Astrocyte of the cerebellum (primary cell): ENCODE measurements around the gene CCM2.
"Not testable (repeated sequence)": the region's sequence is repeated elsewhere in the genome, so short reads cannot be mapped to it uniquely, and the experiment has no call there.

Experiments used
- DNase-seq: peaks from one replicate; pipeline ENCODE4 v3.0.0-alpha.2; 2011; ENCODE audit warnings: low read depth
- H3K4me3 ChIP-seq: 2 replicates; pipeline ENCODE4 v1.5.1; 2011; ENCODE audit warnings: mild to moderate bottlenecking, low read depth, low read length, moderate library complexity
- CTCF ChIP-seq: IDR thresholded peaks from 2 replicates; pipeline ENCODE4 v1.5.1; 2012; ENCODE audit warnings: low read length, low read depth, moderate library complexity, mild to moderate bottlenecking; ENCODE audit errors: missing control alignments
- in situ Hi-C: cut with HindIII; loops from 2 replicates; pipeline ENCODE4 v1.10.0; 2017; ENCODE audit warnings: low sequenced_read_pairs

The CCM2 gene

GRCh38 chr7:45028138-45028919 is 28.3 kb downstream of the CCM2 start:
- H3K4me3 ChIP-seq, result no peak overlapping the region
- no peak for DNase-seq
- TF ChIP-seq CTCF, result no peak
- in situ Hi-C loops, result no loop called here

GRCh38 chr7:45028920-45029344 is 28.9 kb downstream of the CCM2 start:
- TF ChIP-seq CTCF, result no peak
- no peak overlapping the region for H3K4me3 ChIP-seq
- DNase-seq, result no peak
- in situ Hi-C loops, result no loop called here

GRCh38 chr7:45031829-45032228 is 31.8 kb downstream of the CCM2 start:
- no peak for TF ChIP-seq CTCF
- H3K4me3 ChIP-seq, result no peak overlapping the region
- no peak for DNase-seq
- in situ Hi-C loops, result no loop called here

- no peak overlapping the region for H3K4me3 ChIP-seq
- no peak for TF ChIP-seq CTCF
- in situ Hi-C loops, result no loop called here
- no peak for DNase-seq
These were observed 32.4 kb downstream of the CCM2 start for GRCh38 chr7:45032421-45032820.

- in situ Hi-C loops, result no loop called here
- H3K4me3 ChIP-seq, result no peak overlapping the region
- no peak for TF ChIP-seq CTCF
- DNase-seq, result peak; percentile 72
These were observed 33.4 kb downstream of the CCM2 start for GRCh38 chr7:45033261-45033930.

- in situ Hi-C loops, result no loop called here
These were observed 33.9 kb downstream of the CCM2 start for GRCh38 chr7:45033931-45034290.

GRCh38 chr7:45034710-45035109 is 34.7 kb downstream of the CCM2 start:
- DNase-seq, in situ Hi-C loops, H3K4me3 ChIP-seq: not testable (repeated sequence)

More at GRCh38 chr7:45033931-45034290, 33.9 kb downstream of the CCM2 start:
- H3K4me3 ChIP-seq, result no peak overlapping the region
- TF ChIP-seq CTCF, result no peak
- DNase-seq, result no peak
